ENCODE data around the gene AK6. TPM values are rescaled to one million over a fixed set of nuclear protein-coding genes. Genes with fewer than 3 reads are reported as not detected.
"Not testable (repeated sequence)": the region's sequence is repeated elsewhere in the genome, so short reads cannot be mapped to it uniquely, and the experiment has no call there.

The AK6 gene
- total RNA-seq, 1 experiment from 2014 or later, result 37.4 TPM

GRCh38 chr5:69334793-69335268, 34.5 kb downstream of the AK6 start:
- intact Hi-C loops (cut with micrococcal nuclease), result loop anchor here (5.0 kb wide), 1 partner anchor 32 kb away; the partner anchor contains the start of genes AK6, RAD17 and TAF9
- H3K4me2 ChIP-seq (ENCODE audit: low read length), result peak overlapping the region; percentile 16; the same call in 1 of the 2 replicates

GRCh38 chr5:69333668-69334315, 35.5 kb downstream of the AK6 start:
- not testable (repeated sequence) for H3K36me3 ChIP-seq (ENCODE audit: low read depth, low read length); H3K9ac ChIP-seq (ENCODE audit: low read length); BruUV-seq (replicated peaks); ATAC-seq; H3K4me3 ChIP-seq (ENCODE audit: low read length); H3K9me2 ChIP-seq (replicated peaks; ENCODE audit: low read length); H2AFZ ChIP-seq (ENCODE audit: low read length); H3K9me3 ChIP-seq (ENCODE audit: low read length); H4K20me1 ChIP-seq (ENCODE audit: low read length); H3K27me3 ChIP-seq (ENCODE audit: low read length); H3K4me2 ChIP-seq (ENCODE audit: low read length); H3K27ac ChIP-seq (ENCODE audit: low read length); H3F3A ChIP-seq (ENCODE audit: low read length, unreplicated experiment); DNase-seq
- peaks cover 16% of the 10 kb centered on the region for H3K79me2 ChIP-seq (ENCODE audit: low read length)
- CTCF ChIA-PET, result interaction anchor here (1.0 to 1.8 kb wide), 2 partner anchors 62 to 240 kb away, joined by 4 to 11 read pairs; partner anchors contain the start of gene SLC30A5
- intact Hi-C loops (cut with micrococcal nuclease), result loop anchor here (5.0 kb wide), 1 partner anchor 34 kb away; the partner anchor contains the start of genes AK6, RAD17 and TAF9
- H3K4me1 ChIP-seq (ENCODE audit: insufficient read depth, low read length), result peaks cover 16% of the 10 kb centered on the region
- POLR2A ChIA-PET (ENCODE audit: unreplicated experiment), result interaction anchor here (0.6 kb wide), 1 partner anchor 99 kb away, joined by 3 read pairs; the partner anchor contains the start of gene CDK7

More at GRCh38 chr5:69334793-69335268, 34.5 kb downstream of the AK6 start:
- Histone ChIP-seq H4K20me1 (ENCODE audit: low read length) (no peaks in the 10 kb centered on the region), H3K9me2 (replicated peaks; ENCODE audit: low read length) (no peaks in the 10 kb centered on the region), H3K27me3 (ENCODE audit: low read length) (no peaks in the 10 kb centered on the region), H3K9ac (ENCODE audit: low read length) (no peak overlapping the region), H3K36me3 (ENCODE audit: low read depth, low read length) (no peaks in the 10 kb centered on the region), H3K79me2 (ENCODE audit: low read length) (peaks cover 16% of the 10 kb centered on the region), H3K4me1 (ENCODE audit: insufficient read depth, low read length) (peaks cover 8% of the 10 kb centered on the region), H2AFZ (ENCODE audit: low read length) (peak overlapping the region; percentile 48; the same call in 1 of the 2 replicates), H3K9me3 (ENCODE audit: low read length) (no peaks in the 10 kb centered on the region), H3K4me3 (ENCODE audit: low read length) (no peak overlapping the region), H3K27ac (ENCODE audit: low read length) (no peak overlapping the region), H3F3A (ENCODE audit: low read length, unreplicated experiment) (peaks cover 4% of the 10 kb centered on the region)
- POLR2A ChIA-PET (ENCODE audit: unreplicated experiment), result no interaction called here
- TF ChIP-seq CTCF (conservative IDR thresholded peaks at IDR 0.05; ENCODE audit: low read depth, low read length) (peak; percentile 67), EZH2phosphoT487 (IDR thresholded peaks at IDR 0.05; ENCODE audit: borderline replicate concordance, low read length) (no peak), EZH2 (IDR thresholded peaks at IDR 0.05; ENCODE audit: low read length, unreplicated experiment) (no peak)
- BruUV-seq (replicated peaks), result no TSS peak
- peak; percentile 57 for ATAC-seq
- CTCF ChIA-PET, result interaction anchor here (1.0 to 1.8 kb wide), 2 partner anchors 63 to 241 kb away, joined by 4 to 11 read pairs; partner anchors contain the start of gene SLC30A5
- peak; percentile 74 for DNase-seq

GRCh38 chr5:69331528-69332445, 37.5 kb downstream of the AK6 start:
- H3K4me3 ChIP-seq (ENCODE audit: low read length), result peak overlapping the region; percentile 86
- peaks cover 16% of the 10 kb centered on the region for H3K79me2 ChIP-seq (ENCODE audit: low read length)
- peak overlapping the region; percentile 67 for H3K27ac ChIP-seq (ENCODE audit: low read length)
- no peaks in the 10 kb centered on the region for H3K27me3 ChIP-seq (ENCODE audit: low read length)
- peaks cover 16% of the 10 kb centered on the region for H3K4me1 ChIP-seq (ENCODE audit: insufficient read depth, low read length)
- H3K4me2 ChIP-seq (ENCODE audit: low read length), result peak overlapping the region; percentile 89
- H4K20me1 ChIP-seq (ENCODE audit: low read length), result no peaks in the 10 kb centered on the region
- H3K9ac ChIP-seq (ENCODE audit: low read length), result peak overlapping the region; percentile 80
- no peak for TF ChIP-seq EZH2 (IDR thresholded peaks at IDR 0.05; ENCODE audit: low read length, unreplicated experiment)
- TSS peak; percentile 81 for BruUV-seq (replicated peaks)
- H3K9me3 ChIP-seq (ENCODE audit: low read length), result no peaks in the 10 kb centered on the region
- intact Hi-C loops (cut with micrococcal nuclease), result loop anchor here (1.0 to 5.0 kb wide), 2 partner anchors 36 to 238 kb away; partner anchors contain the start of genes AK6, RAD17 and TAF9
- ChIA-PET CTCF (no interaction called here), POLR2A (ENCODE audit: unreplicated experiment) (no interaction called here)
- peak; percentile 23; the same call in 1 of the 2 replicates for ATAC-seq
- peak overlapping the region; percentile 74 for H2AFZ ChIP-seq (ENCODE audit: low read length)
- DNase-seq, result peak; percentile 48
- H3K9me2 ChIP-seq (replicated peaks; ENCODE audit: low read length), result no peaks in the 10 kb centered on the region
- no peaks in the 10 kb centered on the region for H3K36me3 ChIP-seq (ENCODE audit: low read depth, low read length)
- H3F3A ChIP-seq (ENCODE audit: low read length, unreplicated experiment), result peaks cover 4% of the 10 kb centered on the region

Measured in PC-3 (cell line).